Hippocampal formation (tissue), 2 donors: ENCODE data around the gene MTAP.

Experiments used
- DNase-seq, 2 donors: peaks; one replicate each; lab custom pipeline; 2025; lab: John Stamatoyannopoulos, UW

MTAP gene

GRCh38 chr9:21852754-21853153, 50.3 kb downstream of the MTAP start:
- no peak for DNase-seq

- no peak for DNase-seq
Measured at GRCh38 chr9:21853414-21853813, 51.0 kb downstream of the MTAP start.

- DNase-seq, result no peak
Measured at GRCh38 chr9:21854119-21854518, 51.7 kb downstream of the MTAP start.

- DNase-seq, result no peak
Measured at GRCh38 chr9:21854594-21854993, 52.2 kb downstream of the MTAP start.

GRCh38 chr9:21856301-21857094, 54.1 kb downstream of the MTAP start:
- DNase-seq, result no peak

GRCh38 chr9:21862871-21863270, 60.4 kb downstream of the MTAP start:
- DNase-seq, result no peak

GRCh38 chr9:21864505-21864904, 62.1 kb downstream of the MTAP start:
- no peak for DNase-seq

GRCh38 chr9:21866302-21866701, 63.9 kb downstream of the MTAP start:
- no peak for DNase-seq

- no peak for DNase-seq
Measured at GRCh38 chr9:21871256-21871975, 69.0 kb downstream of the MTAP start.

- DNase-seq, result no peak
Measured at GRCh38 chr9:21872696-21873095, 70.3 kb downstream of the MTAP start.

- DNase-seq, result no peak
Measured at GRCh38 chr9:21873540-21874221, 71.2 kb downstream of the MTAP start.

- no peak for DNase-seq
Measured at GRCh38 chr9:21875893-21876292, 73.5 kb downstream of the MTAP start.

- DNase-seq, result no peak
Measured at GRCh38 chr9:21883642-21884041, 81.2 kb downstream of the MTAP start.

GRCh38 chr9:21889673-21890072, 87.2 kb downstream of the MTAP start:
- no peak for DNase-seq

- DNase-seq, result no peak
Measured at GRCh38 chr9:21890696-21891095, 88.3 kb downstream of the MTAP start.

- no peak for DNase-seq
Measured at GRCh38 chr9:21901546-21901945, 99.1 kb downstream of the MTAP start.

GRCh38 chr9:21902136-21902535, 99.7 kb downstream of the MTAP start:
- DNase-seq, result no peak

GRCh38 chr9:21903380-21903965, 101.0 kb downstream of the MTAP start:
- DNase-seq, result no peak

- DNase-seq, result no peak
Measured at GRCh38 chr9:21904371-21904770, 101.9 kb downstream of the MTAP start.

GRCh38 chr9:21904776-21905175, 102.3 kb downstream of the MTAP start:
- DNase-seq, result no peak

- no peak for DNase-seq
Measured at GRCh38 chr9:21906213-21906612, 103.8 kb downstream of the MTAP start.

- DNase-seq, result no peak
Measured at GRCh38 chr9:21906881-21907280, 104.4 kb downstream of the MTAP start.
